Heart left ventricle (tissue), 13 donors: ENCODE results near the gene ALK.

ENCODE experiments used
- CTCF ChIP-seq, 12 donors: fragments of 200-600 bp; sonication (generic) in 4 of 12; IDR thresholded peaks; one replicate each; pipeline versions ENCODE4 v1.5.0 to v1.8.0; 2018 to 2022; ENCODE audit warnings: antibody characterized with exemption in 12 of 12, mild to moderate bottlenecking in 5 of 12
- POLR2A ChIP-seq, 2 donors: fragments of 450-650 bp; IDR thresholded peaks; one replicate each; pipeline ENCODE4 v1.6.1; 2017; ENCODE audit warnings: antibody characterized with exemption in 2 of 2, mild to moderate bottlenecking in 2 of 2, moderate library complexity in 2 of 2
- donor health status: ischemic (EF 13 %, LVEDD 7.1; RV severe dilation, severe dysfunction).
- donor health status: DM: no; HTN: yes; CAD: no.
- donor health status: DM: no; HTN: no; CAD: no.
- donor health status: ischemic (EF 25% LVEDD 6.9; RV normal size, moderate dysfunction).
- donor health status: ischemic (EF 25% LVEDD 5.7; RV mildly dilated, moderate dysfunction).
- donor health status: ischemic (EF 35%, LVEDD 5.7; RV mildly dilated, moderate dysfunction).
- donor health status: nonischemic (EF 11% LVEDD 7.7; RV severe dilation, severe dysfunction).
- donor health status: DM: yes; HTN: yes; CAD: no.
- donor health status: PGD.
- donor health status: ischemic (EF 29% LVEDD 5.4; RV normal size, mild dysfunction).
- donor health status: nonischemic (EF 23%, LVEDD 6.1; RV moderate dilation, normal function).

GRCh38 chr2:29469516-29469915 is 451.9 kb downstream of the ALK start:
- TF ChIP-seq CTCF (IDR thresholded peaks at IDR 0.05) (no peak), POLR2A (IDR thresholded peaks at IDR 0.05) (no peak)
